ENCODE data around the gene RET. TPM values are rescaled to one million over a fixed set of nuclear protein-coding genes. Genes with fewer than 3 reads are reported as not detected.
A peak's percentile ranks its signal among the peaks of the same experiment; 100 is the strongest.

Gene RET
- total and polyA plus RNA-seq, 2 of the 8 experiments (the other 6 are each of a cell fraction or from before 2014, with no cell fraction given) = 6.7 to 8.4 TPM

GRCh38 chr10:43040482-43041256, 36.2 kb upstream of the RET start:
- H2BK120ac ChIP-seq (replicated peaks; ENCODE audit: low read depth, low read length) = no peak overlapping the region
- no peak overlapping the region; the same call in 1 of the 2 replicates for H3K18ac ChIP-seq (ENCODE audit: extremely low read depth, low read length)
- no peak overlapping the region for H2AK5ac ChIP-seq (ENCODE audit: low read depth, low read length)
- CTCF ChIA-PET (ENCODE audit: partially characterized antibody) = interaction anchor here (0.6 to 4.6 kb wide), 8 partner anchors 15 to 175 kb away, joined by 3 to 26 read pairs (median 4); no protein-coding TSS in a partner anchor
- peak overlapping the region; percentile 30; the same call in 1 of the 2 replicates for H2BK5ac ChIP-seq (ENCODE audit: low read depth, low read length)
- H3K9me3 ChIP-seq (ENCODE audit: insufficient read depth in 2 of 2, low read depth in 1 of 2, low read length in 1 of 2) = no peaks in the 10 kb centered on the region
- no peaks in the 10 kb centered on the region for H3K79me2 ChIP-seq (ENCODE audit: control insufficient read depth in 1 of 2, insufficient read depth in 2 of 2, low read length in 2 of 2)
- no peak overlapping the region for H3K14ac ChIP-seq (ENCODE audit: insufficient read length)
- H3K23ac ChIP-seq (ENCODE audit: insufficient read length) = no peak overlapping the region
- no peak overlapping the region for H3K4me3 ChIP-seq (ENCODE audit: extremely low read depth in 1 of 4, insufficient read depth in 2 of 4, low read depth in 3 of 4, low read length in 4 of 4)
- H3K4me2 ChIP-seq (ENCODE audit: insufficient read depth in 1 of 2, low read depth in 2 of 2, low read length in 2 of 2) = no peak overlapping the region
- H3K27ac ChIP-seq (ENCODE audit: low read depth, low read length) = no peak overlapping the region
- H2AFZ ChIP-seq (ENCODE audit: low read length) = no peak overlapping the region
- H3K27me3 ChIP-seq (replicated peaks in 1 of 4; ENCODE audit: control insufficient read depth in 3 of 4, extremely low read depth in 1 of 4, insufficient read depth in 3 of 4, low read length in 3 of 4) = no peaks in the 10 kb centered on the region
- FAIRE-seq (no peak), DNase-seq (ENCODE audit: low read depth in 1 of 2, low spot score in 2 of 2) (no peak)
- H4K91ac ChIP-seq (replicated peaks; ENCODE audit: insufficient read length, low read length) = no peak overlapping the region
- no peaks in the 10 kb centered on the region for H4K20me1 ChIP-seq (replicated peaks in 1 of 2; ENCODE audit: control insufficient read depth in 1 of 2, insufficient read depth in 2 of 2, low read length in 2 of 2)
- no peak overlapping the region for H2BK12ac ChIP-seq (ENCODE audit: low read depth, low read length)
- WGBS, 2 experiments (ENCODE audit: extremely low coverage in 1 of 2, insufficient coverage in 1 of 2, insufficient read length in 1 of 2, insufficient replicate concordance in 2 of 2, low coverage in 1 of 2, low lambda C conversion rate in 2 of 2, missing lambda C conversion rate in 1 of 2) = 89% methylated on average over 5 of the region's 6 CpGs; no CpG with 5 or more reads in 1 of the 2 experiments
- no peak overlapping the region for H4K8ac ChIP-seq (ENCODE audit: extremely low read depth, insufficient read depth, low read length)
- no peak overlapping the region for H2BK20ac ChIP-seq (ENCODE audit: low read length)
- POLR2A ChIA-PET (ENCODE audit: partially characterized antibody) = no interaction called here
- H4K5ac ChIP-seq (ENCODE audit: insufficient read length, low read depth, low read length) = no peak overlapping the region
- peaks cover 1% of the 10 kb centered on the region; the same call in 1 of the 2 replicates for H3K23me2 ChIP-seq (ENCODE audit: low read depth, low read length)
- H3K9ac ChIP-seq (replicated peaks in 1 of 4; ENCODE audit: extremely low read depth in 1 of 4, low read depth in 3 of 4, low read length in 3 of 4) = no peak overlapping the region
- no peak overlapping the region for H2BK15ac ChIP-seq (ENCODE audit: low read length)
- H3K36me3 ChIP-seq (ENCODE audit: control insufficient read depth in 2 of 4, insufficient read depth in 4 of 4, low read length in 3 of 4) = no peaks in the 10 kb centered on the region
- H3K4me1 ChIP-seq (replicated peaks in 1 of 4; ENCODE audit: control insufficient read depth in 3 of 4, insufficient read depth in 4 of 4, low read length in 3 of 4) = peaks cover 0 to 23% (median 11%) of the 10 kb centered on the region in 4 experiments; a peak in 6 of 7 replicates
- H3K4ac ChIP-seq (replicated peaks; ENCODE audit: insufficient read length, low read depth, low read length) = no peak overlapping the region
- H3K56ac ChIP-seq (replicated peaks; ENCODE audit: insufficient read length, low read depth, low read length) = no peak overlapping the region
- H3K79me1 ChIP-seq (ENCODE audit: low read depth, low read length) = no peaks in the 10 kb centered on the region
- TF ChIP-seq SP1 (IDR thresholded peaks at IDR 0.05; ENCODE audit: low read depth, low read length) (no peak), CREB1 (IDR thresholded peaks at IDR 0.05) (no peak), TCF12 (IDR thresholded peaks at IDR 0.05; ENCODE audit: low read depth, low read length) (no peak), KDM5A (IDR thresholded peaks at IDR 0.05; ENCODE audit: low read length) (no peak)

Measured in H1 (cell line).